ENCODE data around the gene KRTAP9-9.
"Not testable (repeated sequence)": the region's sequence is repeated elsewhere in the genome, so short reads cannot be mapped to it uniquely, and the experiment has no call there.

The KRTAP9-9 gene

GRCh38 chr17:41267711-41268110, 12.5 kb downstream of the KRTAP9-9 start:
- no peak for DNase-seq

- not testable (repeated sequence) for DNase-seq
Observed at GRCh38 chr17:41271323-41271722, 16.1 kb downstream of the KRTAP9-9 start.

DNA sequence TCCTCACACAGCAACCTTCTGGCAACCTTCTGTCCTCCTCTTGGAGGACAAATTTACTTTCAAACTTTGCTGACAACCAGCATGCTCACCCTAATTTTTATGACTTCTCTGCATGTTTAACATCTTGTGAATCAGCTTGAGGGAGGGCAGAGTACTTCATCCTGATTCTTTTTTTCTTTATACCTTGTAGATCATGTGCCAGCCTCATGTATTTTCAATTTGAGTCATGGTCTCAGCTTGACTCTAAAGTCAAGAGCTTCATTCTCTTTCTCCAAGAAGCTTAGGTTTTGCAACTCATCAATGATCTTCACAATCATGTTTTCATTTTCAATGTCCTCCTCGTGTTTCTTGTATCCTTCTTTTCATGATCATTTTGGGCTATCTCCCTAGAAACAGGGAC, 16.7 kb downstream of the KRTAP9-9 start:
- DNase-seq: no peak

- not testable (repeated sequence) for DNase-seq
Observed at GRCh38 chr17:41275648-41276190, 20.5 kb downstream of the KRTAP9-9 start, which contains the start of gene KRTAP9-7. TSS of gene KRTAP9-7 (plus strand) at chr17:41275698. CDS start at chr17:41275698, 0 bp downstream.

DNA sequence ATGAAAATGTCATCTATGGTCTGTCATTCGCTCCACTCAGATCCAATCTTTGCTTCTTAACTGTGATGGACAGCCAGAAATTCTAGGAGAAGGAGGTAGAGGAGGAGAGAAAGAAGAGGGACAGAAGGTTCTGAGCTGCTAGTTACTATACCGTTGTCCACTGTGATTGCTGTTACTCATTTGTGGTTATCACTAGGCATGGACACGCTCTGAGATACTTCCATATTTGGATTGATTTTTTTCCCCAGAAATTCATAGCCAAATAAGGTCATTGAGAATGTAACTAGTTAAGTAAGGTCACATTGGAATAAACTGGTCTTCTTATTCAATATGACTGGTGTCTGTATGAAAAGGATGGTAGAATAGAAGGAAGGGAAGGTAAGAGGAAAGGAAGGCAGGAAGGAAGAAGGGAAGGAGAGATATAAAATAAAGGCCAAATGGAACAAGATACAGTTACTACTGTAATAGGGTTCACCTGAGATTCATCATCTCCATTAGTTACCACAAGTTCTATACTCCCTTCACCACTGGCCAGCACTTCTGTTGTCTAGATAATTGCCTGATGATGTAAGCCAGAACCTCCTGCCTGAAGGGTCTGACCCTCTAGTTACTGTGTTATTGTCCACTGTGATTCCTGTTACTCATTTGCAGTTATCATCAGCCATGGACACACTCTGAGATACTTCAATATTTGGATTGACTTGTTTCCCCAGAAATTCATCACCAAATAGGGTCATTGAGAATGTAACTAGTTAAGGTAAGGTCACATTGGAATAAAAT, 23.2 kb downstream of the KRTAP9-9 start:
- no peak for DNase-seq

DNA sequence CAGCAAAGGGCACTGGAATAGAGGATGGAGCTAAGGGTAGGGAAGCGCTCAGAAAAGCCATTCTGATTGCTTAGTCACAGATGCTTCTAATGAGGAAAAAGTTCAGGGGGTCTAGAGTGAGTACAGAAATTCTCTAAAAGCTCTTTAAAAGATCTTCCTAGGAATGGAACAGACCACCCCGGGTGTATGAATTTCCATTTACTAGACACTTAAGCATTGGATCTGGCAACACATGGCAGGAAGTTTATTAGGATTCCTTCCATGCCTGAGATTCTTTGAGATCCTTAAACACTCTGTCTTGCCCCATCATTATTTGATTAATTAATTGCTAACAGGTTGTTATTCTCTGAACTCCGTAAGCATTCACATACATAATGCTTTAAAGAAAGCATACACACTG, 28.9 kb downstream of the KRTAP9-9 start:
- DNase-seq: no peak

DNA sequence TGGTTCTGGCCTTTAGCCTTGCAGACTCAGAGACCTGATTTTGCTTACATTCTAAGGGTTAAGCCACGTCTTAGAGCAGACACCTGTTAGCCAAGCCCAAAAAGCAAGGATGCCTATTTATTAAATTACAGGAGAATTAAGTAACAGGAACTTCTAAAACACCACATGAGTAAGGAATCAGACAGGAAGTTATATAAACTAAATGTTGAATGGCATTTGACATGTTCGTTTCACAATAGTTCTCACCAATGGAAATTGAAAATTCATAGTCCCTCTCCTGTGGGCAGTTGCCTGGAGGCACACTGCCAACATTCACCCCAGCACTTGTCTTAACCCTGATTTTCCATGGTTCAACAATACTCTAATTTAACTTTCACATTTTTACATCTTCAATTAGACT, 29.4 kb downstream of the KRTAP9-9 start:
- no peak for DNase-seq

GRCh38 chr17:41287050-41287449, 31.9 kb downstream of the KRTAP9-9 start:
- DNase-seq: no peak

GRCh38 chr17:41294016-41294415, 38.8 kb downstream of the KRTAP9-9 start:
- no peak for DNase-seq

- DNase-seq: no peak
Observed at GRCh38 chr17:41296846-41297245, 41.7 kb downstream of the KRTAP9-9 start.

- DNase-seq: no peak
Observed at GRCh38 chr17:41298458-41299135, 43.4 kb downstream of the KRTAP9-9 start.

- DNase-seq: no peak
Observed at GRCh38 chr17:41301204-41301790, 46.1 kb downstream of the KRTAP9-9 start.

DNA sequence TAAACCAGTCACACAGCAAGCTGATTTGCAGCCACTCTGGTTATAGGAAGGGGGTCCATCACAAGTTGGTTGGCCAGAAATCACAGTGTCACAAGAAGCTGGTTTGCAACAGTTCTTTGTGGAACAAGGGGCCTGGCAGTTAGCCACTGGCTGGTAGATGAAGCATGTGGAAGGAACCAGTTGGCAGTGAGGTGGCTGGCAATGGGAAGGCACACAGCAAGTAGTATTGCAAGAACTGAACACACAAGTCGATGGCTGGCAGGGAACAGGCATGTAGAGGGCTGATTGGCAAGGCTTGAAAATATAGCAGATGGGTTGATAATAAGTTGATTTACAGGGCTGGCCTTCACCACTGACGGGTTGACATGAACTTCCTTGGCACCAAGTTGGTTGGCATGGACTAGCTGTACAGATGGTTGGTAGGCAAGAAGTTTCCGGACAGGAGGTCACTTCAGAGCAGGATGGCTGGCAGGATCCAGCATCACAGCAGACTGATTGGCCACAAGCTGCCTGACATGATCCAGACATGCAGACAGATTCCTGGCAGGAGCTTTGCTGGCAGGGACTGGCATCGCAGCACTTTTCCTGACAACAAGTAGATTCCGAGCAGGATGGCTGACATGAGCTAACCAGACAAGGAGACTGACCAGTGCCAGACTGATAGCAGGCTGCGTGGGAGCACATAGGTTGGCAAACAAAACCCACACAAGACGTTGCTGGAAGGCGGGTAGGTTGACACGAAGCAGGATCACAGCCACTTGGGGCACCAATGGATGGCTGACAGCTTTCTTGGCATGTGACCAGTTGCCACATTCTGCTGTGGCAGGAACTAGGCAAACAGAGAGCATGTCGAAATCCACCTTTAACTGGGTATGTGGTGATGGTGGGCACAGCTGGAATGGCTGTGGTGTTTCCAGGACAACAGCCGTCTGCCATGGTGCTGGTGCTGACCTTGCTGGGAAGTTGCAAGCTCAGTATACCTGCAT, 47.0 kb downstream of the KRTAP9-9 start, which contains the start of gene KRTAP29-1:
KRTAP29-1 (minus strand) TSS at position 936 of the 986 bp plus-strand sequence; CDS start at position 936, 0 bp downstream.
- DNase-seq: no peak

GRCh38 chr17:41302981-41303380, 47.8 kb downstream of the KRTAP9-9 start:
- no peak for DNase-seq

DNA sequence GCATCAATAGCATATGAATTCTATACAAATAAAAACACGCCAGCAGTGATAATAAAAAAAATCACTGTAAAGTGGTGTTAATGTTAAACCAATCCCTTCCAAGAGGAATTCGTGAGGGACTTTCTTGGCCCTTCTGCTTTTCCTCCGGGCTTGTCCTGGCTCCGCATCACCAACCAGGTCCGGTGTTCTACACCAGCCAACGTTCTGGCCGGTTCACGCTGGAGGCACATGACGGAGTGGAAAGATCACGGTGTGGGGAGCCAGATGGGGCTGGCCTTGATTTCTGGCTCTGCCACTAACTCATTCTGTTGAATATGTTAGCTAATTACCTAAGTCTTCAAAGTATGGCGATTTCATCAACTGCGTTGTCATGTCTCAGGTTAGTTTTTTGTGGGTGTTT, 48.9 kb downstream of the KRTAP9-9 start:
- DNase-seq: no peak
